HepG2 (cell line): ENCODE results near the gene ZNF559. TPM values are rescaled to one million over a fixed set of nuclear protein-coding genes. Genes with fewer than 3 reads are reported as not detected.
A peak's percentile ranks its signal among the peaks of the same experiment; 100 is the strongest.

Experiments used
- CERS6 ChIP-seq: sonication (generic); formaldehyde crosslinking; IDR thresholded peaks from 2 replicates; pipeline ENCODE4 v1.5.0; 2020; ENCODE audit warnings: missing genetic modification reagents
- HNF4A ChIP-seq: sonication (generic); formaldehyde crosslinking; IDR thresholded peaks from 2 replicates; pipeline ENCODE4 v1.4.0; 2020; ENCODE audit warnings: missing genetic modification reagents
- JDP2 ChIP-seq: sonication (generic); formaldehyde crosslinking; IDR thresholded peaks from 2 replicates; pipeline ENCODE4 v1.8.1; 2022; ENCODE audit warnings: missing genetic modification reagents, borderline replicate concordance
- MYNN ChIP-seq: sonication (generic); formaldehyde crosslinking; IDR thresholded peaks from 2 replicates; pipeline ENCODE4 v1.4.0; 2020; ENCODE audit warnings: mild to moderate bottlenecking, low read depth, missing genetic modification reagents
- RFX5 ChIP-seq: IDR thresholded peaks from 2 replicates; pipeline ENCODE4 v1.6.1; 2011; ENCODE audit warnings: low read depth, low read length, improper control_type of control experiment
- SIX4 ChIP-seq: sonication (generic); formaldehyde crosslinking; IDR thresholded peaks from 2 replicates; pipeline ENCODE4 v1.4.0; 2020; ENCODE audit warnings: missing genetic modification reagents
- TSC22D2 ChIP-seq: sonication (generic); formaldehyde crosslinking; IDR thresholded peaks from 2 replicates; pipeline ENCODE4 v1.5.1; 2020; ENCODE audit warnings: missing genetic modification reagents, mild to moderate bottlenecking, borderline replicate concordance
- ZFY ChIP-seq: sonication (generic); formaldehyde crosslinking; IDR thresholded peaks from 2 replicates; pipeline ENCODE4 v1.4.0; 2020; ENCODE audit warnings: missing genetic modification reagents
- ZNF441 ChIP-seq: sonication (generic); formaldehyde crosslinking; IDR thresholded peaks from 2 replicates; pipeline ENCODE4 v1.7.0; 2021; ENCODE audit warnings: missing genetic modification reagents, borderline replicate concordance
- ZNF512 ChIP-seq: sonication (generic); formaldehyde crosslinking; IDR thresholded peaks from 2 replicates; pipeline ENCODE4 v1.4.0; 2020; ENCODE audit warnings: mild to moderate bottlenecking, missing genetic modification reagents
- ZNF546 ChIP-seq: sonication (generic); formaldehyde crosslinking; conservative IDR thresholded peaks from 2 replicates; pipeline ENCODE4 v1.8.1; 2023; ENCODE audit warnings: mild to moderate bottlenecking, missing genetic modification reagents
- ZNF687 ChIP-seq: sonication (generic); formaldehyde crosslinking; IDR thresholded peaks from 2 replicates; pipeline ENCODE4 v1.5.1; 2020; ENCODE audit warnings: mild to moderate bottlenecking, missing genetic modification reagents, moderate library complexity
- polyA plus RNA-seq, 8 experiments: library from polyadenylated mRNA; depleted of rRNA in 3 of 8; stranded (reverse) in 7 of 8; unstranded in 1 of 8; fragments of >200 nt; fragmentation: Illumina TruSeq in 4 of 8; extraction: Trizol in 4 of 8; gene quantifications; 2 replicates each; pipeline versions ENCODE4 v1.2.1 to v1.2.3, GENCODE V29; 2011 to 2016; ENCODE audit warnings: low read depth in 4 of 8, missing spikeins in 1 of 8, mixed read lengths in 1 of 8; ENCODE audit not compliant: insufficient read depth in 1 of 8
- total RNA-seq, 5 experiments: library from RNA; depleted of rRNA; stranded (reverse); fragments of >200 nt; fragmentation: Illumina TruSeq; extraction: Trizol; gene quantifications; 2 replicates each; pipeline ENCODE4 v1.2.3, GENCODE V29; 2016; ENCODE audit warnings: low read depth in 1 of 5
- TF ChIP-seq, protein P1 (sequence below): sonication (generic); formaldehyde crosslinking; IDR thresholded peaks from 2 replicates; pipeline ENCODE4 v1.4.0; 2020; ENCODE audit warnings: missing genetic modification reagents, borderline replicate concordance
- TF ChIP-seq, protein P2 (sequence below): sonication (generic); formaldehyde crosslinking; IDR thresholded peaks from 2 replicates; pipeline ENCODE4 v1.4.0; 2020; ENCODE audit warnings: missing genetic modification reagents

ZNF559 gene
- total and polyA plus RNA-seq, 2 of the 13 experiments (the other 11 are each of a cell fraction or from before 2014, with no cell fraction given): 6.3 to 9.8 TPM

DNA sequence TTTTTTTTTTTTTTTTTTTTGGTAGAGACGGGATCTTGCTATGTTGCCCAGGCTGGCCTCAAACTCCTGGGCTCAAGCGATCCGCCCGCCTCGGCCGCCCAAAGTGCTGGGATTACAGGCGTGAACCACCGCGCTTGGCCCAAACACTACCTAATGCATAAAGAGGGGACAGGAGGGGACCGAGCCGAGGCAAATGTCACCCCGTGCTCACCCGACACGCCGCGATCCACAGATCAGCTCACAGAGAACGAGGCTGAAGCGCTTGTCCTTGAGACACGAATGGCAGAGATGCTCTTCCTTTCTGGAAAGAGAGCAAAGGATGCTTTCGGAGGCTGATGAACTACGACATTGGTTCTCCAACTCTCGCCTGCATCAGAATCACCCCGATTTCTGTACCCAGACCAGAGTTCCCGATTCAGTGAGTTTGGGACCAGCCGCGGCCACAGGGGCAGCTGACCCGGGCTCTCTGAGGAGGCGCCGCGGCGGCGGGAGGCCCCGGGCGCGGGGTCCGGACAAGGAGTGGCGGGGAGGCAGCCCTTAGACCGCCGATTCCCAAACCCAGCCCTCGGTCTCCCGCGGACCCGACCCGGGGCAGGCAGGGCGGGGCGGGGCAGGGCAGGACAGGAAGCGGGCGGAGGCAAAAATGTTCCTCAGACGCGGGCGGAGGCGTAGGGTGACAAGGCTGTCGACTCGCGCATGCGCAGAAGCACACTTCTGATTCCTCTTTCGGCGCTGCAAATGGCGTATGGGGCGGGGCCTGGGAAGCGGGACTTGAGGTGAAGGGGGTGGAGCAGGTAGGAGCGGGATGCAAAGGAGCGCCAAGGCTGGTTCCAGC lies 14.6 kb upstream of the ZNF559 start, which contains the start of gene ZNF699 (continued):
- TF ChIP-seq ZNF546 (CRISPR knock-in tag): no peak
- TF ChIP-seq RFX5: no peak
- TF ChIP-seq JDP2 (CRISPR knock-in tag): no peak
- TF ChIP-seq, protein P1, sequence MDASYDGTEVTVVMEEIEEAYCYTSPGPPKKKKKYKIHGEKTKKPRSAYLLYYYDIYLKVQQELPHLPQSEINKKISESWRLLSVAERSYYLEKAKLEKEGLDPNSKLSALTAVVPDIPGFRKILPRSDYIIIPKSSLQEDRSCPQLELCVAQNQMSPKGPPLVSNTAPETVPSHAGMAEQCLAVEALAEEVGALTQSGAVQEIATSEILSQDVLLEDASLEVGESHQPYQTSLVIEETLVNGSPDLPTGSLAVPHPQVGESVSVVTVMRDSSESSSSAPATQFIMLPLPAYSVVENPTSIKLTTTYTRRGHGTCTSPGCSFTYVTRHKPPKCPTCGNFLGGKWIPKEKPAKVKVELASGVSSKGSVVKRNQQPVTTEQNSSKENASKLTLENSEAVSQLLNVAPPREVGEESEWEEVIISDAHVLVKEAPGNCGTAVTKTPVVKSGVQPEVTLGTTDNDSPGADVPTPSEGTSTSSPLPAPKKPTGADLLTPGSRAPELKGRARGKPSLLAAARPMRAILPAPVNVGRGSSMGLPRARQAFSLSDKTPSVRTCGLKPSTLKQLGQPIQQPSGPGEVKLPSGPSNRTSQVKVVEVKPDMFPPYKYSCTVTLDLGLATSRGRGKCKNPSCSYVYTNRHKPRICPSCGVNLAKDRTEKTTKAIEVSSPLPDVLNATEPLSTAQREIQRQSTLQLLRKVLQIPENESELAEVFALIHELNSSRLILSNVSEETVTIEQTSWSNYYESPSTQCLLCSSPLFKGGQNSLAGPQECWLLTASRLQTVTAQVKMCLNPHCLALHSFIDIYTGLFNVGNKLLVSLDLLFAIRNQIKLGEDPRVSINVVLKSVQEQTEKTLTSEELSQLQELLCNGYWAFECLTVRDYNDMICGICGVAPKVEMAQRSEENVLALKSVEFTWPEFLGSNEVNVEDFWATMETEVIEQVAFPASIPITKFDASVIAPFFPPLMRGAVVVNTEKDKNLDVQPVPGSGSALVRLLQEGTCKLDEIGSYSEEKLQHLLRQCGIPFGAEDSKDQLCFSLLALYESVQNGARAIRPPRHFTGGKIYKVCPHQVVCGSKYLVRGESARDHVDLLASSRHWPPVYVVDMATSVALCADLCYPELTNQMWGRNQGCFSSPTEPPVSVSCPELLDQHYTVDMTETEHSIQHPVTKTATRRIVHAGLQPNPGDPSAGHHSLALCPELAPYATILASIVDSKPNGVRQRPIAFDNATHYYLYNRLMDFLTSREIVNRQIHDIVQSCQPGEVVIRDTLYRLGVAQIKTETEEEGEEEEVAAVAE: no peak
- no peak for TF ChIP-seq CERS6 (CRISPR knock-in tag)
- TF ChIP-seq ZNF441 (CRISPR knock-in tag): no peak
- TF ChIP-seq ZNF512 (CRISPR knock-in tag): no peak
- TF ChIP-seq, protein P2, sequence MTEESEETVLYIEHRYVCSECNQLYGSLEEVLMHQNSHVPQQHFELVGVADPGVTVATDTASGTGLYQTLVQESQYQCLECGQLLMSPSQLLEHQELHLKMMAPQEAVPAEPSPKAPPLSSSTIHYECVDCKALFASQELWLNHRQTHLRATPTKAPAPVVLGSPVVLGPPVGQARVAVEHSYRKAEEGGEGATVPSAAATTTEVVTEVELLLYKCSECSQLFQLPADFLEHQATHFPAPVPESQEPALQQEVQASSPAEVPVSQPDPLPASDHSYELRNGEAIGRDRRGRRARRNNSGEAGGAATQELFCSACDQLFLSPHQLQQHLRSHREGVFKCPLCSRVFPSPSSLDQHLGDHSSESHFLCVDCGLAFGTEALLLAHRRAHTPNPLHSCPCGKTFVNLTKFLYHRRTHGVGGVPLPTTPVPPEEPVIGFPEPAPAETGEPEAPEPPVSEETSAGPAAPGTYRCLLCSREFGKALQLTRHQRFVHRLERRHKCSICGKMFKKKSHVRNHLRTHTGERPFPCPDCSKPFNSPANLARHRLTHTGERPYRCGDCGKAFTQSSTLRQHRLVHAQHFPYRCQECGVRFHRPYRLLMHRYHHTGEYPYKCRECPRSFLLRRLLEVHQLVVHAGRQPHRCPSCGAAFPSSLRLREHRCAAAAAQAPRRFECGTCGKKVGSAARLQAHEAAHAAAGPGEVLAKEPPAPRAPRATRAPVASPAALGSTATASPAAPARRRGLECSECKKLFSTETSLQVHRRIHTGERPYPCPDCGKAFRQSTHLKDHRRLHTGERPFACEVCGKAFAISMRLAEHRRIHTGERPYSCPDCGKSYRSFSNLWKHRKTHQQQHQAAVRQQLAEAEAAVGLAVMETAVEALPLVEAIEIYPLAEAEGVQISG (CRISPR knock-in tag): 0 out of 2 replicates have a peak, but pooled peaks have one; percentile 23
- TF ChIP-seq HNF4A: no peak
- peak; percentile 63 for TF ChIP-seq ZNF687
- TF ChIP-seq ZFY (CRISPR knock-in tag): peak; percentile 47
- TF ChIP-seq TSC22D2 (CRISPR knock-in tag): no peak
- no peak for TF ChIP-seq SIX4 (CRISPR knock-in tag)
- TF ChIP-seq MYNN: no peak
